ENCODE measurements around the gene MAP3K12.

The MAP3K12 gene

DNA sequence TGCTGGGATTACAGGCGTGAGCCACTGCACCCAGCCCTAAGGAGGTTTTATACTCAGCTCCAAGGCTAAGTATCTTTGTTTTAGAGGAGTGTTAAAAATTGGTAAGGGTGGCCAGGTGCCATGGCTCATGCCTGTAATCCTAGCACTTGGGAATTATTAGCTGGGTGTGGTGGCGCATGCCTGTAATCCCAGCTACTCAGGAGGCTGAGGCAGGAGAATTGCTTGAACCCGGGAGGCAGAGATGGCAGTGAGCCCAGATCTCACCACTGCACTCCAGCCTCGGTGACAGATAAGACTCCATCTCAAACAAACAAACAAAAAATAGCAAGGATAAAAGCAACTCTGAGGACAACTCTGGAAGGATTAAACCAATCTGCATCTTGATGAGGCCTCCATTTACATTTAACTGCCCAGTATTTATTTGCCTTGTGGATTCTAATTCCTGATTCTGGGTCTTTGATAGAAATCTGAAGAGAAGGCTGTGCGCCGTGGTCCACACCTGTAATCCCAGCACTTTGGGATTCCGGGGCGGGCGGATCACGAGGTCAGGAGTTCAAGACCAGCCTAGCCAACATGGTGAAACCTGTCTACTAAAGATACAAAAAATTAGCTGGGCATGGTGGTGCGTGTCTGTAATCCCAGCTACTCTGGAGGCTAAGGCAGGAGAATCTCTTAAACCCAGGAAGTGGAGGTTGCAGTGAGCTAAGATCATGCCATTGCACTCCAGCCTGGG lies 54.5 kb downstream of the MAP3K12 start:
- in situ Hi-C loops (cut with MboI; ENCODE audit: low sequenced_read_pairs), result loop anchor here (25.0 kb wide), 1 partner anchor 107 kb away; the partner anchor contains the start of gene SP7

DNA sequence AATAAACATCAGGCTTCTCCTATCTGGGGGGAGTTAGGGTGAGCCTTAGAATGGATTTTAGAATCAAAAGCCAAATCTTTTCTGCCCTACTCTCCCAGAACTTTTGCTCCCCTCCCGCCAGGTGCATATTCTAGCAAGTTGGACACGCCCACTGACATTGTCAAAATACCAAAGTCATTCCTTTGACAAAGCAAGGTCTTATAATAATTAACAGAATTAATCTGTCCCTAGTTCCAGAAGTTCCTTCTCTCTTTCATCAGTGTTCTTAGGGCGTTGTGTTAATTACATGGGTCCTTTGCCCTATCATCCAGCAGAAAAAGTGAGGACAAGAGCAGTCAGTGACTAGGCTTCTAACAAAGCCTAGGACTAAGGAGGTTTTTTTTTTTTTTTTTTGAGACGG lies 55.3 kb downstream of the MAP3K12 start:
- in situ Hi-C loops (cut with MboI; ENCODE audit: low sequenced_read_pairs), result loop anchor here (25.0 kb wide), 1 partner anchor 107 kb away; the partner anchor contains the start of gene SP7

DNA sequence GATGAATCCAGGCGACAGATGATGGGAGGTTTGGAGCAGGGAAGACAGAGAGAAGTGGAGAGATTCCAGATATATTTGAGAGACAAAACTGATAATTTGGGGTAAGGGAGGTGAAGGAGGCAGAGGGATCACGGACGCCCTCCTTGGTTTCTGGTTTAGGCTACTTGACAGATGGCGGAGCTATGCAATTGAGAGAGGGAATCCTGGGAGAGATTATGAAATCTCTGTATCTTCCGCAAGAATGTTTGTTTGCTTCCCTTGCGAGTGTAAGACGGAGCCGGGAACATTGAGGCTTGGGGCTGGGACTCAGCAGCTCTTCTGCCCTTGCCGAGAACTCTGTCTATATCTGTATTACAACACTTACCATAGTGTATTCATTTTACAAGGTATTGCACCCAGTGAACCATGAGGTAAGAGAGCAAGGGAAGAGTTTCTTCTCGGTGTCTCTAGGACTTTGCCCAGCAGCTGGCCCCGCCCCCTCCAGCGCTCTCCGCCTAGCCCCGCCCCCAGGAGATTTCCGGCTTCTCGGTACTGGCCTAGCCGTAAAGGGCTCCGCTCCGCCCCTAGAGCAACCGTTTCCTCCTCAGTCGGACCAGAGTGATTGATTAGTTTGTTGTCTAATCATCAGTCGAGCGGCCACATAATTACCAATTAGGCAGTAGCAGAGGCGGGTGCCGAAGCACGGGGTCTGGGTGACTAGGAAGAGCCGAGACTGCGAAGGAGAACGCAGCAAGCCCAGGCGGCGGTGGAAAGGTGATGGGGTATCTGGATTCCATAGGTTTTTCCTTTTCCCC lies 58.0 kb downstream of the MAP3K12 start, which contains the start of gene PRR13:
PRR13 (plus strand) TSS at position 695 of the 794 bp plus-strand sequence. CDS start 981 bp downstream, outside the sequence.
- in situ Hi-C loops (cut with MboI; ENCODE audit: low sequenced_read_pairs), result loop anchor here (25.0 kb wide), 1 partner anchor 104 kb away; the partner anchor contains the start of gene SP7

DNA sequence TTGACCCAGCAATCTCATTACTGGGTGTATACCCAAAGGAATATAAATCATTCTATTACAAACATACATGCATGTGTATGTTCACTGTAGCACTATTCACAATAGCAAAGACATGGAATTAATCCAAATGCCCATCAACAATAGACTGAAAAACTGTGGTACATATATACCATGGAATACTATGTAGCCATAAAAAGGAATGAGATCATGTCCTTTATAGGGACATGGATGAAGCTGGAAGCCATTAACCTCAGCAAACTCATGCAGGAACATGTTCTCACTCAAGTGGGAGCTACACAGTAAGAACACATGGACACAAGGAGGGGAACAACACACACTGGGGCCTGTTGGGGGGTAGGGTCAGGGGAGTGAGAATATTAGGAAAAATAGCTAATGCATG lies 59.7 kb downstream of the MAP3K12 start:
- in situ Hi-C loops (cut with MboI; ENCODE audit: low sequenced_read_pairs), result loop anchor here (25.0 kb wide), 1 partner anchor 102 kb away; the partner anchor contains the start of gene SP7

DNA sequence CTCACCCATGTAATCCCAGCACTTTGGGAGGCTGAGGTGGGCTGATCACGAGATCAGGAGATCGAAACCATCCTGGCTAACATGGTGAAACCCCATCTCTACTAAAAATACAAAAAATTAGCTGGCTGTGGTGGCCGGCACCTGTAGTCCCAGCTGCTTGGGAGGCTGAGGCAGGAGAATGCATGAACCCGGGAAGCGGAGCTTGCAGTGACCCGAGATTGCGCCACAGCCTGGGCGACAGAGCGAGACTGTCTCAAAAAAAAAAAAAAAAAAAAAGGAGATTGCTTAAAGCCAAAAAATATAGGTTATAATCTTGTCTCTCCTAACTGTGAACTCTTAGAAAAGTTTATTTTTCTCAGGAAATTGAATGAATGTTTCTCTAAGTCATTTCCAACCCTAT lies 63.9 kb downstream of the MAP3K12 start:
- in situ Hi-C loops (cut with MboI; ENCODE audit: low sequenced_read_pairs), result loop anchor here (25.0 kb wide), 1 partner anchor 98 kb away; the partner anchor contains the start of gene SP7

DNA sequence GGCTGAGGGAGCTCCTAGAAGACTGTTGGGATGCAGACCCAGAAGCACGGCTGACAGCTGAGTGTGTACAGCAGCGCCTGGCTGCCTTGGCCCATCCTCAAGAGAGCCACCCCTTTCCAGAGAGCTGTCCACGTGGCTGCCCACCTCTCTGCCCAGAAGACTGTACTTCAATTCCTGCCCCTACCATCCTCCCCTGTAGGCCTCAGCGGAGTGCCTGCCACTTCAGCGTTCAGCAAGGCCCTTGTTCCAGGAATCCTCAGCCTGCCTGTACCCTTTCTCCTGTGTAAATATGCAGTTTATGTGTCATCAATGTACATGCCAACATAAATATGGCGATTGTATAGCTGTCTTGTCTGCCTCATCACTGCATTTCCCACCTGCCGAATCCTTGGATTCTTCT lies 68.1 kb downstream of the MAP3K12 start:
- in situ Hi-C loops (cut with MboI; ENCODE audit: low sequenced_read_pairs), result loop anchor here (25.0 kb wide), 1 partner anchor 94 kb away; the partner anchor contains the start of gene SP7

DNA sequence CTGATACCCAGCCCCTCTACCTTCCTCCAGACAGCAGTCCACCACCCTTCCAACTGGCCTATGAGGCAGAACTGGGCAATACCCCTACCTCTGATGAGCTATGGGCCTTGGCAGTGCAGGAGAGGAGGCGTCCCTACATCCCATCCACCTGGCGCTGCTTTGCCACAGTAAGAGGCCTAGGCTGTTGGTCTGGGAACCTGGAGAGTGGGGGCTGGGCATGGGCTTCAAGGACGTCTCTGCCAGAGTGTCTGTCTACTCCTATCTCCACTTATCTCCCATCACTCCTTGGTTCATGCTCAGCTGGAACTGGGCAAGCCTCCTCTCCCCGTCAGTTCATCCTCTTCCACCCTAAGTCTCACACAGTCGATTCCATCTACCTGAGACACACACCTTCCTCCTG lies 69.1 kb downstream of the MAP3K12 start:
- in situ Hi-C loops (cut with MboI; ENCODE audit: low sequenced_read_pairs), result loop anchor here (25.0 kb wide), 1 partner anchor 93 kb away; the partner anchor contains the start of gene SP7

Measured in hTERT RPE-1 (cell line).